ENCODE measurements around the gene YKT6.

YKT6 gene

DNA sequence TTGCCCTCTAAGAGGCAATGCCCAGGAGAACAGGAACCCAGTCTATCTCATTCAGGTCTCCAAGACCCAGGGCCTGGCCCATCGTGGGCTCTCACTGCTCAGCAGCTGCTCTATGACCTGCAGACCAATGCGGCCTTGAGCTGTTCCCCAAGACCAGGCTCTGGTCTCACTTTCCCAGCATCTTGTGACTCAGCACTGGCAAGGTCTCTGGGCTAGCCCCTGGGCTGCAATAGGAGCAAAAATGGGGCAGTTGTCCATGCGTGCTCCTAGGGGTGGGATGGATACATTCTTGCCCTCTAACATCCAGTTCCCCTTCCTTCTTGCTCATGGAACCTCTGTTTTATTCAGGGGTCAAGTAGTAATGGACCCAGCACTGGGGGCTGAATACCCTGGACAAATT is 25.0 kb upstream of the YKT6 start:
- H3K9ac ChIP-seq (ENCODE audit: low read length): no peak overlapping the region
- no peaks in the 10 kb centered on the region for H3K9me3 ChIP-seq (ENCODE audit: control insufficient read depth, low read length)
- H3K4me1 ChIP-seq (ENCODE audit: control insufficient read depth, insufficient read depth, low read length): no peaks in the 10 kb centered on the region
- H3K27me3 ChIP-seq (ENCODE audit: control insufficient read depth, insufficient read depth, low read length): peaks cover 5% of the 10 kb centered on the region
- no peak overlapping the region for H3K4me3 ChIP-seq (ENCODE audit: low read length)
- H3K36me3 ChIP-seq (ENCODE audit: control insufficient read depth, insufficient read depth, low read length): no peaks in the 10 kb centered on the region

DNA sequence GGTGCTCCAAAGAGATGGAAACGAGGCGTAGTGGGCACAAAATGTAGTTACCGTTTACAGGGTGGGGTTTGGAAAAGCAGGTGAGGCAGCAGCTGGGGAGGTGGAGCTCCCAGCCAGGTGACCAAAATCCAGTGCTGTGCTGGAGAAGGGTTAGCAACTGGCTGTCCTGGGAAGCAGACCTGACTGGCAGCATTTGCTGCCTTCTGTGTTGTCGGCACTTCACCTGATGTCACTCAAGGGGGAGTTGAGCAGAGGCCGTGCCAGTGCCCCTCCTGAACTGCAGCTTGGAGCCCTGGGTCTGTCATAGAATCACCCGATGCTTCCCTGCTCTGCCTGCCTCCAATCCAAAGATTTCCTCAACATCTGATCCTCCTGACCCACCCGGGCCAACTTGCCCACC is 24.3 kb upstream of the YKT6 start:
- Histone ChIP-seq H3K4me1 (ENCODE audit: control insufficient read depth, insufficient read depth, low read length) (no peaks in the 10 kb centered on the region), H3K9ac (ENCODE audit: low read length) (no peak overlapping the region), H3K4me3 (ENCODE audit: low read length) (no peak overlapping the region), H3K36me3 (ENCODE audit: control insufficient read depth, insufficient read depth, low read length) (no peaks in the 10 kb centered on the region), H3K27me3 (ENCODE audit: control insufficient read depth, insufficient read depth, low read length) (peaks cover 5% of the 10 kb centered on the region), H3K9me3 (ENCODE audit: control insufficient read depth, low read length) (no peaks in the 10 kb centered on the region)

DNA sequence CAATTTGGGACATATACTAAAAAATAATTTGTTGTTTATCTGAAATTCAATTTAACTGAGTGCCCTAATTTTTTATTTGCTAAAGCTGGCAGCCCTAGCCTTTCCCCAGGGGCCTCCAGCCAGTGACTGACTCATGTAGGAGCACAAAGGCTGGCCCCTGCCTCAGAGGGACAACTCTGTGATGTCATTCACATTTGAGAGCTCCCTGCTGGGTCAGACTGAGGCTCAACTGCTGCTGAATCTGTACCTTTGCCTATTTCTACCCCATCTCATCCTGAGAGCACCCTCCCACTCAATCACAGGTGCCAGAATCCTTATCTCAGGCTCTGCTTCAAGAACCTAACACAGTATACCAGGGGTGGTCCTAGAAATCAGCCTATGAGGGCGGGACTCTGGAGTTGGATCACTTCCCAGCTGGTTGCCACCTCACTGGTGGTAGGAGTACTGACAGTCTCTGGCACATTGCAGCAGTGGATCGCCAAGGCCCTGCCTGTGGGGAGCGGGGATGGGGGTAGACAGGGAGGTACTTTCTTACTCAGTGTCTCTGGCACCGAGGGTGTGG is 23.1 kb upstream of the YKT6 start:
- Histone ChIP-seq H3K4me1 (ENCODE audit: control insufficient read depth, insufficient read depth, low read length) (no peaks in the 10 kb centered on the region), H3K36me3 (ENCODE audit: control insufficient read depth, insufficient read depth, low read length) (no peaks in the 10 kb centered on the region), H3K9me3 (ENCODE audit: control insufficient read depth, low read length) (no peaks in the 10 kb centered on the region), H3K9ac (ENCODE audit: low read length) (no peak overlapping the region), H3K4me3 (ENCODE audit: low read length) (no peak overlapping the region), H3K27me3 (ENCODE audit: control insufficient read depth, insufficient read depth, low read length) (peaks cover 5% of the 10 kb centered on the region)

DNA sequence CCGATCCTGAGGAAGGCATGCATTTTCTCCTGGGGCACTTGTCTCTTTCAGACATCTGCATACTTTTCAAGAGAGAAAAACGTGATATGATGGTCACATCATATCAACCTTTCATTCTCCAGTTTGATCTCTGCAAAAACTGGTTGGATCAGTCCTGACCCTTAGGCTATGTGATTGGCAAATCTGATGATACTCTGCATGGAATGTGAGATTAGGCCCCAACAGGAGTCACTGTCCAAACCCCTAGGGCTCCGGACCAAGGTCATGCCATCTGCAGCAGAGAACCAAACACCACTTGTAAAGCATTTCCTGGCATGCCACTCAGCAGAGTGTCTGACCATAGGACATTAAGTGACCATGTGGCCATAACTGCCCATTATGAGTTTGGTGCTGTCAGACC is 20.1 kb upstream of the YKT6 start:
- peaks cover 5% of the 10 kb centered on the region for H3K27me3 ChIP-seq (ENCODE audit: control insufficient read depth, insufficient read depth, low read length)

DNA sequence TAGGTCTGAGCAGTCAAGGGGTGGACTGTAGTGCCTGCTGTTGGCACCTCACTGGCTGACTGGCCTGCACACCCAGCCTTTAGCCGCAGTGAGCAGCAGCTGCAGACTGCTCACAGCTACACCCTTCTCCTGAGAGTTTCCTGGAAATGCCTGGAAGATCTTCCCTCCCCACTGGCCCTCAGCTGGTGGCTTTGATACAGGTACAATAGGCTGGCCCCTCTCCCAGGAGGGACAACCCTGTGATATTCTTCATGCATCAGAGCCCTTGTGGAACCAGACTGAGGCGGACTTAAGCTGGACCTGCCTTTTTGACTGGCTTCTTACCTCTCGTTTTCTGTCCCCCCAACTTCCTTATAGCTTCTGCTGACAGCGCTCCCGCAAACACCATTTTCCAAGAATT is 18.0 kb upstream of the YKT6 start:
- H3K36me3 ChIP-seq (ENCODE audit: control insufficient read depth, insufficient read depth, low read length): no peaks in the 10 kb centered on the region
- H3K9ac ChIP-seq (ENCODE audit: low read length): no peak overlapping the region
- H3K9me3 ChIP-seq (ENCODE audit: control insufficient read depth, low read length): no peaks in the 10 kb centered on the region
- H3K4me1 ChIP-seq (ENCODE audit: control insufficient read depth, insufficient read depth, low read length): no peaks in the 10 kb centered on the region
- H3K27me3 ChIP-seq (ENCODE audit: control insufficient read depth, insufficient read depth, low read length): peaks cover 5% of the 10 kb centered on the region
- no peak overlapping the region for H3K4me3 ChIP-seq (ENCODE audit: low read length)

More for the DNA sequence above, 20.1 kb upstream of the YKT6 start:
- H3K4me1 ChIP-seq (ENCODE audit: control insufficient read depth, insufficient read depth, low read length): no peaks in the 10 kb centered on the region
- H3K9ac ChIP-seq (ENCODE audit: low read length): no peak overlapping the region
- H3K9me3 ChIP-seq (ENCODE audit: control insufficient read depth, low read length): no peaks in the 10 kb centered on the region
- H3K4me3 ChIP-seq (ENCODE audit: low read length): no peak overlapping the region
- no peaks in the 10 kb centered on the region for H3K36me3 ChIP-seq (ENCODE audit: control insufficient read depth, insufficient read depth, low read length)

DNA sequence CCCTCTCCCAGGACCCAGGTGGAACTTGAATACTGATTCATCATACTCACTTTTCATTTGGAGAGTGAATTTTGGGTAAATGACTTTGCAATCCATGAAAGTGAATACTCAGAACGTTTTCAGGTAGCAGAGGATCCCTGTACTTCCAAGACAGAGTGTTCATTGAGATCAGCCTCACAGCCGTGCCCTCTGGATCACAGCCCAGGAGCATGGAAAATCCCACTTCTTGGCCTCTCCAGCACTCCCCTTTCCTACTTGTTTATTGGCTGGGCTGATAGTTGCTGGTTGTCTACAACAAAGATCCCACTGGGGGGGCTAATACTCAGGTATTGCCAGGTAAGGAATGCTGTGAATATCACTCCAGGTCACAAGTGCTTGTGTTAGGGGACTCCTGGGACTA is 17.4 kb upstream of the YKT6 start:
- Histone ChIP-seq H3K4me1 (ENCODE audit: control insufficient read depth, insufficient read depth, low read length) (no peaks in the 10 kb centered on the region), H3K9me3 (ENCODE audit: control insufficient read depth, low read length) (no peaks in the 10 kb centered on the region), H3K9ac (ENCODE audit: low read length) (no peak overlapping the region)

DNA sequence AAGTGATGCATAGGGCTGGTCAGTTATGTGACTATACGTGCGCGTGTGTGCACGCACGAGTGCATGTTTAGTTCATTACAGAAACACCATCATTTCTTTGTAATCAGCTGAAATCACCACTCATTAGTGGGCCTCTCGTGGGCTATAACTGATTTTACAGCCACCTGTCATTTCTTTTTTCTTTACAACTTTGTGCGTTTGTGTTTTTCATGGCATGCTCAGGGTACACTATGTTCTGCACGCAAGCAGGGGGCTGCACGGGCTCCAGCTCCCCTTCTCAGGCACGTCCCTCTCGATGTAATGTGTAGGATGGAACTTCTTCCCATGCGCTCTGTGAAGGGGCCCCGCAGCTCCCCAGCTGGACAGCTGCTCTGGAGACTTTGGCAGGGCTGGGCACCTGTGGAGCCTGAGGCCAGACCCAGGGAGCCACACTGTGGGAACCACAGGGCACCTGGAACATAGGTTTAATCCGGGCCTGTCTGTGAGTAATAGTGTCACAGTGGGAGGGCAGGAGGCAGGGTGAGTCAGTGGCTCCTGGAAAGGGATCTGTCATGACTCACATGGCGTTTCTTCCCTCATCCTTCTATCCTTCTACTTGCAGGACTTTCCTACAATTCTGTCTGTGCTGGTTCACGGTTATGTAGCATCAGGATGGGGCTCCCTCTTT is 16.4 kb upstream of the YKT6 start:
- Histone ChIP-seq H3K4me1 (ENCODE audit: control insufficient read depth, insufficient read depth, low read length) (no peaks in the 10 kb centered on the region), H3K36me3 (ENCODE audit: control insufficient read depth, insufficient read depth, low read length) (no peaks in the 10 kb centered on the region), H3K9me3 (ENCODE audit: control insufficient read depth, low read length) (no peaks in the 10 kb centered on the region), H3K4me3 (ENCODE audit: low read length) (no peak overlapping the region), H3K9ac (ENCODE audit: low read length) (peak overlapping the region; percentile 8), H3K27me3 (ENCODE audit: control insufficient read depth, insufficient read depth, low read length) (no peaks in the 10 kb centered on the region)

More for the DNA sequence above, 17.4 kb upstream of the YKT6 start:
- Histone ChIP-seq H3K27me3 (ENCODE audit: control insufficient read depth, insufficient read depth, low read length) (peaks cover 5% of the 10 kb centered on the region), H3K36me3 (ENCODE audit: control insufficient read depth, insufficient read depth, low read length) (no peaks in the 10 kb centered on the region), H3K4me3 (ENCODE audit: low read length) (no peak overlapping the region)

DNA sequence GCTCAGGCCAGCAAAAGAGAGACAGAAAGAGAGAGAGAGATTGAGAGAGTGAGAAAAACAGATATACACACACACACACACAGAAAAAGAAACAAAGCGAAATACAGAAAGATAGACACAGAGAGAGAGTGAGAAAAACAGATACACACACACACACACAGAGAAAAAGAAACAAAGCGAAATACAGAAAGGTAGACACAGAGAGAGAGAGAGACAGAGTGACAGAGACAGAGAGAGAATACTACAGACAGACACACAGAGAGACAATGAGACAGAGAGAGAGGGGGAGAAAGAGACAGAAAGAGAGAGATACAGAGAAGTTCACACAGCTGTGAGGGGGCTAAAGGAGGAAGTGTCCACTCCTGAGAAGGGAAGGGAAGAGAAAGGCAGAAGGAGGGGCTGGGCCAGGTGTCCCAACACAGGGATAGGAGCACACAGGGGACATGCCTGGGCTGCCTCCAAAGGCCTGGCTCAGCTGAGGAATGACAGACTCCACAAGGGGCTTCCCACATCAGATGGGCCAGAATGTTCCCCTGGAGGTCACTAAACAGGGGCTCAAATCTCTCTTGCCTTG is 15.8 kb upstream of the YKT6 start:
- Histone ChIP-seq H3K36me3 (ENCODE audit: control insufficient read depth, insufficient read depth, low read length) (no peaks in the 10 kb centered on the region), H3K4me3 (ENCODE audit: low read length) (no peak overlapping the region), H3K27me3 (ENCODE audit: control insufficient read depth, insufficient read depth, low read length) (no peaks in the 10 kb centered on the region), H3K9me3 (ENCODE audit: control insufficient read depth, low read length) (no peaks in the 10 kb centered on the region), H3K9ac (ENCODE audit: low read length) (peak overlapping the region; percentile 8), H3K4me1 (ENCODE audit: control insufficient read depth, insufficient read depth, low read length) (no peaks in the 10 kb centered on the region)

DNA sequence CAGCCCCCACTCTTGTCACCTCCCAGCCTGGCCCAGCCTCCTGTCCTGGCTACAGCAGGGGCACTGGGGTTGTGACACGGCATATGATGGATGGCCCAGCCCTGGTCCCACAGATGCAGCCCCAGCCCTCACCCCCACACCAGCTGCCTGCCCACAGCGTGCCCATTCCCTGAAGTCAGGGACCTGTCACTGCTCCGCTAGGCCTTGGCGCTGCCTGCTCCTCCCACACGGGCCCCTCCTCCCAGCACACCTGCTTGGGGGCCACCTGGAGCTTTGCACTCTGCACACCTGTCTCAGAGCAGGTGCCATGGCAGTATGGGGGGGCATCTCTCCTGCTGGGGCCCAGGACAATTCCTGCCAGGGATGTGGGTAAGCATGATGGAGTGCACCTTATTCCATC is 15.0 kb upstream of the YKT6 start:
- no peak overlapping the region for H3K9ac ChIP-seq (ENCODE audit: low read length)
- no peak overlapping the region for H3K4me3 ChIP-seq (ENCODE audit: low read length)
- no peaks in the 10 kb centered on the region for H3K9me3 ChIP-seq (ENCODE audit: control insufficient read depth, low read length)
- no peaks in the 10 kb centered on the region for H3K27me3 ChIP-seq (ENCODE audit: control insufficient read depth, insufficient read depth, low read length)
- no peaks in the 10 kb centered on the region for H3K36me3 ChIP-seq (ENCODE audit: control insufficient read depth, insufficient read depth, low read length)
- H3K4me1 ChIP-seq (ENCODE audit: control insufficient read depth, insufficient read depth, low read length): no peaks in the 10 kb centered on the region

DNA sequence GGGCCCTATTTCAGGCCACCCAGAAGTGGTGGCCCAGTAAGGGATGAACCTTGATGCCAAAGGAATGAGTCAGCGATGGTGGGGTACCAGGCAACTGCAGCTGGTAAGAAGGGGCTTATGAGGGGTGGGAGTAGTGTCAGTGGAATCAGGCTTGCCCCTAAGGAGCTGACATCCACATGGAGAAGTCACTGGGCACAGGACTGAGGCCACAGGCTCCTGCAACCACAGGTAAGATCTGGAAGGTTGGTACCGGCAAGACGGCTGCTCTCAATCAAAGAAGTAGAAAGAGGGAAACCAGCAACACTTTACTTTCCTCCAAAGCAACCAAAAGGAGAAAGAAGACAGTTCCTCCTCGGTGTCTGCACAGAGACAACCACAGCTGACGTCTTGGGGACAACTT is 14.0 kb upstream of the YKT6 start:
- Histone ChIP-seq H3K4me1 (ENCODE audit: control insufficient read depth, insufficient read depth, low read length) (no peaks in the 10 kb centered on the region), H3K27me3 (ENCODE audit: control insufficient read depth, insufficient read depth, low read length) (no peaks in the 10 kb centered on the region), H3K9me3 (ENCODE audit: control insufficient read depth, low read length) (no peaks in the 10 kb centered on the region), H3K36me3 (ENCODE audit: control insufficient read depth, insufficient read depth, low read length) (no peaks in the 10 kb centered on the region), H3K4me3 (ENCODE audit: low read length) (no peak overlapping the region), H3K9ac (ENCODE audit: low read length) (no peak overlapping the region)

DNA sequence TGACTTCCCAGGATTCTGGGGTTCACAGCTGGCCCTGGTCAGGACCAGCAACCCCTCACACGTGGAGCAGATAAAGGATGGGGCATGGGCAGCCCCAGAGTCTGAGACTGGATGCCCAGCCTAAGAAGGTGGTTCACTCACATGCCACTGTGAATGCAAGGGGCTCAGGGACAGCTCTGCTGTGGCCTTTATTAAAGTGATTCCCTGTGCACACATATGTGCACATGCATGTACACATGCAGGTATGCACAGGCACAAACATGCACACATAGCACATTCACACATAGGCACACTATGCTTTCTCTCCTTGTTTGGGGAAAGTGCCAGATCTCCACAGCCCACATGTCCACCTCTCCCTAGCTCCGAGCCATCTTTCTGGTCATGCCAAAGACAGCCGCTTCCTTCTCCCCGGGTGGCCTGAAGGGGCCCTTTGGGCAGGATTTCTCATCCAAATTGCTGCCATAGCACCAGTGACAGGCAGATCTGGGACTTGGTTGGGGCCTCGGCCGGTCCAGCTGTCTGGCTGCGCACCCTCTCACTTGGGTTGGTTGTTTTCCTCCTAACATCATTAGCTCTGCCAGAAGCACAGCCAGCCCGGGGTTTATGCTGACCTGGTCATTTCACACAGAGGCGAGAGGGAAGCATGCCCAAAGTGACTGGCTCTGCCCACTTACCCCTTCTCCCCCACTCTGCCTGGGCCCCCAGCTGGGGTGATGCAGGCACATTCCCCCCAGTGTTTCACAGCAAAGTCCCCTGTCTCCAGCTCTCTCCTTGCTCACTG is 13.0 kb upstream of the YKT6 start:
- Histone ChIP-seq H3K4me1 (ENCODE audit: control insufficient read depth, insufficient read depth, low read length) (no peaks in the 10 kb centered on the region), H3K4me3 (ENCODE audit: low read length) (no peak overlapping the region), H3K9me3 (ENCODE audit: control insufficient read depth, low read length) (no peaks in the 10 kb centered on the region), H3K9ac (ENCODE audit: low read length) (peak overlapping the region; percentile 34), H3K36me3 (ENCODE audit: control insufficient read depth, insufficient read depth, low read length) (no peaks in the 10 kb centered on the region), H3K27me3 (ENCODE audit: control insufficient read depth, insufficient read depth, low read length) (peaks cover 3% of the 10 kb centered on the region)

Data from mucosa of stomach (tissue), 1 donor.